ENCODE results near the gene PCK1.

DNA sequence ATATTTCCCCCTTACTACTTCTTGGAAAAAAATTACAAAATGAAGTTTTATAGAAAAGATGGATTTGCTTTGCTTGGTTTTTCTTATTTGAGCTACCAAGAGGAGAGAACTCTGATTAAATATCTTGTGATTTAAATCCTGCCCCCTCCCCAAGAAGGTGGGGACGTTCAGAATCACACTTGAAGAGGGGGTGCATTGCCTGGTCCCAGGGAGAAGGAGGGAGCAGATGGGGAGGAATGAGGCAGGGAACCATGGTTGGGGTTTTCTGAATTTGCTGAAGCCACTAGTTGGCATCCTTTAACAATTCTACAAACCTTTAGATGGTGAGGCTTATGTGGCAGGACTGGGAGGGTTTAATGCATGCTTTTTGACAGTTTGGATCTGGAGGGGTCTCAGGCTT lies 5.5 kb downstream of the PCK1 start:
- TF ChIP-seq, protein P1, sequence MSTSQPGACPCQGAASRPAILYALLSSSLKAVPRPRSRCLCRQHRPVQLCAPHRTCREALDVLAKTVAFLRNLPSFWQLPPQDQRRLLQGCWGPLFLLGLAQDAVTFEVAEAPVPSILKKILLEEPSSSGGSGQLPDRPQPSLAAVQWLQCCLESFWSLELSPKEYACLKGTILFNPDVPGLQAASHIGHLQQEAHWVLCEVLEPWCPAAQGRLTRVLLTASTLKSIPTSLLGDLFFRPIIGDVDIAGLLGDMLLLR (CRISPR knock-in tag; IDR thresholded peaks at IDR 0.05), result no peak
- TF ChIP-seq, protein P2, sequence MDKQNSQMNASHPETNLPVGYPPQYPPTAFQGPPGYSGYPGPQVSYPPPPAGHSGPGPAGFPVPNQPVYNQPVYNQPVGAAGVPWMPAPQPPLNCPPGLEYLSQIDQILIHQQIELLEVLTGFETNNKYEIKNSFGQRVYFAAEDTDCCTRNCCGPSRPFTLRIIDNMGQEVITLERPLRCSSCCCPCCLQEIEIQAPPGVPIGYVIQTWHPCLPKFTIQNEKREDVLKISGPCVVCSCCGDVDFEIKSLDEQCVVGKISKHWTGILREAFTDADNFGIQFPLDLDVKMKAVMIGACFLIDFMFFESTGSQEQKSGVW (CRISPR knock-in tag; IDR thresholded peaks at IDR 0.05; ENCODE audit: borderline replicate concordance), result no peak
- TF ChIP-seq, protein P3, sequence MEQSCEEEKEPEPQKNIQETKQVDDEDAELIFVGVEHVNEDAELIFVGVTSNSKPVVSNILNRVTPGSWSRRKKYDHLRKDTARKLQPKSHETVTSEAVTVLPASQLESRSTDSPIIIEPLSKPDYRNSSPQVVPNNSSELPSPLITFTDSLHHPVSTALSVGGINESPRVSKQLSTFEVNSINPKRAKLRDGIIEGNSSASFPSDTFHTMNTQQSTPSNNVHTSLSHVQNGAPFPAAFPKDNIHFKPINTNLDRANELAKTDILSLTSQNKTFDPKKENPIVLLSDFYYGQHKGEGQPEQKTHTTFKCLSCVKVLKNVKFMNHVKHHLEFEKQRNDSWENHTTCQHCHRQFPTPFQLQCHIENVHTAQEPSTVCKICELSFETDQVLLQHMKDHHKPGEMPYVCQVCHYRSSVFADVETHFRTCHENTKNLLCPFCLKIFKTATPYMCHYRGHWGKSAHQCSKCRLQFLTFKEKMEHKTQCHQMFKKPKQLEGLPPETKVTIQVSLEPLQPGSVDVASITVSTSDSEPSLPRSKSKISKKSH (CRISPR knock-in tag; IDR thresholded peaks at IDR 0.05; ENCODE audit: borderline replicate concordance), result no peak
